ENCODE measurements around the gene LMOD1.

- TF ChIP-seq REST (IDR thresholded peaks at IDR 0.05; ENCODE audit: low read depth) (no peak), TAF1 (IDR thresholded peaks at IDR 0.05; ENCODE audit: low read depth) (no peak)
These were observed 70.1 kb downstream of the LMOD1 start for GRCh38 chr1:201876148-201876818.

Data from Ishikawa (cell line).